ENCODE results near the gene INHBE.

GRCh38 chr12:57491393-57492280 lies 36.5 kb downstream of the INHBE start:
- TF ChIP-seq CTCF (conservative IDR thresholded peaks at IDR 0.05; ENCODE audit: low read length): peak; percentile 57
- TF ChIP-seq EZH2phosphoT487 (IDR thresholded peaks at IDR 0.05; ENCODE audit: borderline replicate concordance): no peak
